ENCODE measurements around the gene PSME1. TPM values are rescaled to one million over a fixed set of nuclear protein-coding genes. Genes with fewer than 3 reads are reported as not detected.

PSME1 gene
- total and polyA plus RNA-seq, 10 of the 15 experiments (the other 5 are each of a cell fraction or from before 2014, with no cell fraction given): 250 to 1,378 (median 412) TPM

DNA sequence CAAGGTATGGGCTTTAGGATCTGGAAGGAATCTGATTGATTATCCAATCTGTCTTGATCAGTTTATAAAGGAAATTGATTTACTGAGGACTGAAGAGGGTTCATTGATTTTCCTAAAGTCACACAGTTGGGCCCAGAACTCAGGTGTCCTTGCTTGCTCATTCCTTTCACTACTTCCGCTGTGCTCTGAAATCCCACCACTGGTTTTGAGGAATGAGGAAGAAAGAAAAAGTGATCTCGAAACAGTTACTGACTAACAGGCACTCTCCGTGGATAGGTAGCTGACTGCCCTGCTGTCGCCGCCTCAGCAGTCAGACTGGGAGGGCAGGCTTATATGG is 5.6 kb upstream of the PSME1 start, which contains the start of gene FITM1:
Gene FITM1 (plus strand): TSS at position 280 of the 337 bp plus-strand sequence. CDS start 905 bp downstream, outside the sequence.
- ChIA-PET RAD21 (ENCODE audit: unreplicated experiment) (interaction anchor here (1.1 kb wide), 1 partner anchor 16 kb away, joined by 3 read pairs; the partner anchor contains the start of genes DCAF11 and NRL), SMC1A (ENCODE audit: uncharacterized antibody, unreplicated experiment) (interaction anchor here (1.4 kb wide), 1 partner anchor 22 kb away, joined by 4 read pairs; no protein-coding TSS in a partner anchor), CTCF (interaction anchor here (1.1 kb wide), 1 partner anchor 16 kb away, joined by 3 read pairs; the partner anchor contains the start of genes DCAF11 and NRL), POLR2A (interaction anchor here (0.6 to 11.6 kb wide), 2 partner anchors 9 to 33 kb away, joined by 3 to 276 read pairs; partner anchors contain the start of genes DCAF11 and NRL)
- no peak for DNase-seq (ENCODE audit: low read depth, low spot score)
- H4K20me1 ChIP-seq (ENCODE audit: control insufficient read depth, insufficient read depth): no peaks in the 10 kb centered on the region
- intact Hi-C loops (cut with micrococcal nuclease; ENCODE audit: unreplicated experiment): no loop called here
- H3K36me3 ChIP-seq (ENCODE audit: control insufficient read depth in 2 of 2, insufficient read depth in 2 of 2, low read length in 1 of 2): no peaks in the 10 kb centered on the region
- peaks cover 21% of the 10 kb centered on the region for H3K4me1 ChIP-seq (ENCODE audit: control insufficient read depth, insufficient read depth, low read length)
- H3K27ac ChIP-seq (ENCODE audit: control insufficient read depth, insufficient read depth): no peak within 1 kb of the TSS
- H3K9me3 ChIP-seq (replicated peaks; ENCODE audit: control insufficient read depth, insufficient read depth, low read length): no peaks in the 10 kb centered on the region
- no peak within 1 kb of the TSS for H3K9ac ChIP-seq (ENCODE audit: control insufficient read depth, insufficient read depth, low read length)
- no peak for ATAC-seq
- FAIRE-seq: no peak
- no peak within 1 kb of the TSS for H3K4me2 ChIP-seq (ENCODE audit: control insufficient read depth, insufficient read depth)
- no peaks in the 10 kb centered on the region for H3K27me3 ChIP-seq (replicated peaks in 1 of 2; ENCODE audit: control insufficient read depth in 2 of 2, insufficient read depth in 2 of 2, low read length in 1 of 2)
- WGBS (ENCODE audit: insufficient coverage, insufficient replicate concordance, low lambda C conversion rate, missing lambda C conversion rate): 89% methylated on average over 5 of the region's 5 CpGs
- in situ Hi-C loops (cut with MboI): no loop called here
- no TSS peak for BruUV-seq (replicated peaks)
- H2AFZ ChIP-seq (ENCODE audit: control insufficient read depth, low read depth, low read length): no peak within 1 kb of the TSS
- H3K79me2 ChIP-seq (ENCODE audit: control insufficient read depth, insufficient read depth, low read length): no peaks in the 10 kb centered on the region; the same call in 1 of the 2 replicates
- TF ChIP-seq KDM1A (IDR thresholded peaks at IDR 0.05; ENCODE audit: borderline replicate concordance): no peak
- no peak for TF ChIP-seq BCL11A (IDR thresholded peaks at IDR 0.05; ENCODE audit: low read depth, low read length)
- TF ChIP-seq NRF1 (conservative IDR thresholded peaks at IDR 0.05; ENCODE audit: low read depth, low read length): no peak
- TF ChIP-seq HDAC6 (IDR thresholded peaks at IDR 0.05; ENCODE audit: unreplicated experiment): no peak
- no peak for TF ChIP-seq MYC (IDR thresholded peaks at IDR 0.05; ENCODE audit: insufficient read depth, insufficient read length, insufficient replicate concordance, low read length, severe bottlenecking)
- TF ChIP-seq STAT1 (conservative IDR thresholded peaks at IDR 0.05): no peak
- no peak for TF ChIP-seq TCF12 (IDR thresholded peaks at IDR 0.05; ENCODE audit: low read depth, low read length)
- TF ChIP-seq NBN (IDR thresholded peaks at IDR 0.05): no peak
- TF ChIP-seq NFIC (IDR thresholded peaks at IDR 0.05; ENCODE audit: low read depth, low read length): no peak
- TF ChIP-seq, protein P1, sequence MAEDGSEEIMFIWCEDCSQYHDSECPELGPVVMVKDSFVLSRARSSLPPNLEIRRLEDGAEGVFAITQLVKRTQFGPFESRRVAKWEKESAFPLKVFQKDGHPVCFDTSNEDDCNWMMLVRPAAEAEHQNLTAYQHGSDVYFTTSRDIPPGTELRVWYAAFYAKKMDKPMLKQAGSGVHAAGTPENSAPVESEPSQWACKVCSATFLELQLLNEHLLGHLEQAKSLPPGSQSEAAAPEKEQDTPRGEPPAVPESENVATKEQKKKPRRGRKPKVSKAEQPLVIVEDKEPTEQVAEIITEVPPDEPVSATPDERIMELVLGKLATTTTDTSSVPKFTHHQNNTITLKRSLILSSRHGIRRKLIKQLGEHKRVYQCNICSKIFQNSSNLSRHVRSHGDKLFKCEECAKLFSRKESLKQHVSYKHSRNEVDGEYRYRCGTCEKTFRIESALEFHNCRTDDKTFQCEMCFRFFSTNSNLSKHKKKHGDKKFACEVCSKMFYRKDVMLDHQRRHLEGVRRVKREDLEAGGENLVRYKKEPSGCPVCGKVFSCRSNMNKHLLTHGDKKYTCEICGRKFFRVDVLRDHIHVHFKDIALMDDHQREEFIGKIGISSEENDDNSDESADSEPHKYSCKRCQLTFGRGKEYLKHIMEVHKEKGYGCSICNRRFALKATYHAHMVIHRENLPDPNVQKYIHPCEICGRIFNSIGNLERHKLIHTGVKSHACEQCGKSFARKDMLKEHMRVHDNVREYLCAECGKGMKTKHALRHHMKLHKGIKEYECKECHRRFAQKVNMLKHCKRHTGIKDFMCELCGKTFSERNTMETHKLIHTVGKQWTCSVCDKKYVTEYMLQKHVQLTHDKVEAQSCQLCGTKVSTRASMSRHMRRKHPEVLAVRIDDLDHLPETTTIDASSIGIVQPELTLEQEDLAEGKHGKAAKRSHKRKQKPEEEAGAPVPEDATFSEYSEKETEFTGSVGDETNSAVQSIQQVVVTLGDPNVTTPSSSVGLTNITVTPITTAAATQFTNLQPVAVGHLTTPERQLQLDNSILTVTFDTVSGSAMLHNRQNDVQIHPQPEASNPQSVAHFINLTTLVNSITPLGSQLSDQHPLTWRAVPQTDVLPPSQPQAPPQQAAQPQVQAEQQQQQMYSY (CRISPR knock-in tag; IDR thresholded peaks at IDR 0.05): no peak
- H3K4me3 ChIP-seq: no peak within 1 kb of the TSS
